NCI-H1048 (cell line): ENCODE measurements around the gene SLC24A1.
"Not testable (repeated sequence)": the region's sequence is repeated elsewhere in the genome, so short reads cannot be mapped to it uniquely, and the experiment has no call there.

Experiments used
- DNase-seq: peaks from one replicate; lab custom pipeline; 2025; lab: John Stamatoyannopoulos, UW

SLC24A1 gene

GRCh38 chr15:65621638-65622037, at the start of gene SLC24A1:
SLC24A1 (plus strand) TSS chr15:65621938; CDS start chr15:65624081, 2,143 bp downstream.
- DNase-seq, result no peak

- DNase-seq, result no peak
These were observed 49.8 kb upstream of the SLC24A1 start for GRCh38 chr15:65571971-65572370.

GRCh38 chr15:65576664-65577063, 45.1 kb upstream of the SLC24A1 start:
- no peak for DNase-seq

DNA sequence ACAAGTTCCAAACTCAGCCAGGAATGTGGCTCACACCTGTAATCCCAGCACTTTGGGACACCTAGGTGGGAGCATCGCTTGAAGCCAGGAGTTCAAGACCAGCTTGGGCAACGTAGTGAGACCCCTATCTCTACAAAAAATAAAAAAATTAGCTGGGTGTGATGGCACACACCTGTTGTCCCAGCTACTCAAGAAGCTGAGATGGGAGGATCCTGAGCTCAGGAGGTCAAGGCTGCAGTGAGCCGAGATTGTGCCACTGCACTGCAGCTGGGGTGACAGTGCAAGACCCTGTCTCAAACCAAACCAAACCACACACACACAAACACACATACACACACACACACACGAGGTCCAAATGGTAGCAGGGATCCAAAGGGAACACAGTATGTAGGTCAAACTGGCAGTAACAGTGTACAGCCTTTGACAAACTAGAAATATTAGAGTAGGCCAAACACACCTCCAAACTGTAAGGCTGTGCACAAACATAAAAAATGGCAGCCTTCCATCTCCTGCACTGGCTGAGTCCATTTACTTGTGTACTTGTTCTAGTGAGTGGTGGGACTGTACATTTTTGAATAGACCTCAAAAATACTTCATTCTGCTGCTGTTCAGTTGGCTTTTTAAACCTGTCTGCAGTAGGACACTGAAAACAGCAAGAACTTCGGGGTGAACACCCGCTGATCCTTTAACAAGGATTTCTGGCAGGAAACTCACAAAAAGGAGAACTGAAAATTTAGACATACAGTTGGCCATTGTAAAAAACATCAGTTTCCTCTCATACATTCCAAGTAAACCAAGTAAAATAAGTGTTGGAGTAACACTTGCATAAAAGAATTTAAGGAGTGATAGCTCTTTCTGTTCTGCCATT, 44.4 kb upstream of the SLC24A1 start:
- no peak for DNase-seq

GRCh38 chr15:65578904-65579728, 42.6 kb upstream of the SLC24A1 start:
- no peak for DNase-seq

- no peak for DNase-seq
These were observed 42.0 kb upstream of the SLC24A1 start for GRCh38 chr15:65579762-65580161.

- DNase-seq, result no peak
These were observed 41.5 kb upstream of the SLC24A1 start for GRCh38 chr15:65580287-65580686.

GRCh38 chr15:65583701-65584100, 38.0 kb upstream of the SLC24A1 start:
- DNase-seq, result no peak

- DNase-seq, result no peak
These were observed 37.5 kb upstream of the SLC24A1 start for GRCh38 chr15:65584241-65584640.

DNA sequence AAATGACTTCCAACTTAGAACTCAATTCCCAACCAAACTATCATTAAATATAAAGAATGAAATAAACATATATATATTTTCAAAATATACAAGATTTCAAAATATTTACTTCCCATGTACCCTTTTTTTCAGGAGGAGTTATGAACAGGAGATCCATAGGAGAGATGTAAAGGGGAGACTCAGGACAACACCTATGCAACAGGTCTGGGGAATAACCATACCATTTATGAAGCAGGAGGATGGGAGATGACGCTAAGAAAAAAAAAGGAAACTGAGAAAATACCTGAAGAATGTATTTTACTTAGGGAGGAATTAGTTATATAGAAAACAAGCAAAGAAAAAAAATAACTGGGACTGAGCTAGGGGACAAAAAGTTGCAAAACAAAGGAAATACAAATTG, 34.6 kb upstream of the SLC24A1 start:
- DNase-seq, result no peak

DNA sequence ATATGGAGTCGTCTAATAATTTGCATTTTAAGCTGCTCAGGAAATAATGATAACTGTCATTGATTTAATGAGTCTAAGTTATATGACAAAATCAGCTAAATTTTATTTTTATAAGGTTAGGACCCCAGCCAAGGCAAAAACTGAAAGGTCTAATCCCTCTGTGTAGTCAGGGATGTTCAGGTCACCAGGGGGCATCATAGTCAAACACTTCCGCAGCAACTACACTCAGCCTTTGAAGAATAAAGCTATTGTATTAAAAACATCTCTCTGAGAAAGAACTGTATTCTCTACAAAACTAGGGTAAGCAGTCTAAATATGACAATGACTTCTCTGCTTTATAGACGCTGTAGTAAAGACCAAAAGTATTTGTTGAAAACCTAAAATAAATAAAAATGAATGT, 25.8 kb upstream of the SLC24A1 start:
- no peak for DNase-seq

- DNase-seq, result no peak
These were observed 23.3 kb upstream of the SLC24A1 start for GRCh38 chr15:65598468-65598867.

- DNase-seq, result no peak
These were observed 22.1 kb upstream of the SLC24A1 start for GRCh38 chr15:65599677-65600076.

- no peak for DNase-seq
These were observed 18.6 kb upstream of the SLC24A1 start for GRCh38 chr15:65603134-65603533.

- DNase-seq, result no peak
These were observed 18.2 kb upstream of the SLC24A1 start for GRCh38 chr15:65603559-65603958.

DNA sequence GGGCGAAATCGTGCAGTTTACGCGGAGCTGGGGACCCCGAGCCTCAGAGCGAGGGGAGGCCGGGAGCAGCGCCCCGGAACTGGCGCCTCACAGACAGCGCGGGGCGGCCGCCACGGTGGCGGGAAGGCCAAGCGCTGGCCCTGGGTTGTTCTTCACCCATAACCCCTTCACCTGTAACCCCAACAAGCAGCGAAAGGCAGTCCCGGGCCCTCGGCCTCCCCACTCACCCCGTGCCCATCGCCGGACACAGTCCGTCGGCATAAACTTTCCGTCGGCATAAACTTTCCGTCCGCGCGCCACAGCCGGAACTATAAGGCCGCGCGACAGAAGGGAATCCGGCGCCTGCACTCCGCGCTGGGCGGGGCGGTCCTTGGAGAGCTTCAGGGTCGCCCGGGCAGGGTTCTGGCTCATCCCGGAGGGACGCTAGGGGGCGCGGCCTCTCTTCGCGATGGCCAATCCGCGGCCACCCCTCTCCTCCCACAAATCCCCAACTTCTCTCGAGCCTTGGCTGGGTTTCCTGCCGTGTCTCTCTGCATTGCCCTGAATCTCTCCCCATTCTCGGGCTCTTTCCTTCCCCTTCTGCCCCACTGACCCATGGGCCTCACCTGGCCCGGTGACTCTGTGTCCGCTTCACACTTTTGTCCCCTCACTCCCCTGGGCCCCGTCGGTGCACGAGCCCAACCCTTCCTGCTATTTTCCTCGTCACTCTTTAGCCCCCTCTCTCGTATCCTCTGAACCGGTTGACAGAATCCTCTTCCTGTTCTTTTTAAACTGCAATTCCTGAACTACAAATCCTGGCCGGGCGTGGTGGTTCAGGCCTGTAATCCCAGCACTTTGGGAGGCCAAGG, 10.6 kb upstream of the SLC24A1 start, which contains the start of gene INTS14:
TSS of gene INTS14 (minus strand) at position 261 of the 848 bp plus-strand sequence. CDS start 3,751 bp downstream, outside the sequence.
- DNase-seq, result peak; percentile 92

DNA sequence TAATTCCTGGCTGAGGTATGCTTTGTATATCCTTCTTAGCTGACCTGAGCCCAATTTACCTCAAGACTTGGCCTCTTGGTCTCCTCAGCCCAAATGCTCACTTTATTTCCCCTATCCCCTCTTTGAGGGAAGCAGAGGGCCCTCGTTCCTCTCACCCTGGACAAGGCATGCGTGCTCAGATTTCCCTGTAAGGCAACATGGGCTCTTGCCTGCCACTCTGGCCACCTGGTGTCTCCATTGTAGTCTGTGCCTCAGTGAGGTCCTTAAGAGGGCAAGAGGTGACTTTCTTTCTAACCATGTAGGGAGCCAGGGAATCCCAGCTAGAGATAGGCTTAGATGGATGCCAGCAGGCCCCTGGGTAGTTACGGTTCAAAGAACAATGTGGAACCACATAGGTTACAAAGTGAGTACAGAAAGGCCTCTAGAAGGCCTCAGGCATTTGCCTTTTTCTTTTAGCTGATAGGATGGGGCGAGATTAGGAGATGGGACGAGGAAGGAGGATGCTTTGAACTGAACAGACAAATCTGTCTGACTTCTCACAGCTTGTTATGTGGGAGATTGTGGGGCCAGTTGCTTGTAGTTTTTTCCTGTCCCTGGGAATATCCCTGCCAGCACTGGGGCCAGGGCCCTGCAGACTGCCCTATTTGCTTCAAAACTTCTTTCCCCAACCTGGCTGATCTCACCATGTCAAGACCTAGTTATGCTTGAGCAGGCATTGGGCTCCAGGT, 9.7 kb upstream of the SLC24A1 start:
- no peak for DNase-seq

GRCh38 chr15:65612616-65612946, 9.2 kb upstream of the SLC24A1 start:
- DNase-seq, result no peak

- no peak for DNase-seq
These were observed 8.6 kb upstream of the SLC24A1 start for GRCh38 chr15:65612949-65613744.

GRCh38 chr15:65615887-65616286, 5.9 kb upstream of the SLC24A1 start:
- DNase-seq, result not testable (repeated sequence)
